ENCODE results near the gene MYNN.

The MYNN gene

GRCh38 chr3:169835533-169835932, 62.3 kb downstream of the MYNN start:
- no peak overlapping the region for H3K4me3 ChIP-seq (ENCODE audit: low read depth, low read length)
- no peak for TF ChIP-seq CTCF (IDR thresholded peaks at IDR 0.05; ENCODE audit: borderline replicate concordance, insufficient read depth, low read depth, low read length)

- TF ChIP-seq CTCF (IDR thresholded peaks at IDR 0.05; ENCODE audit: borderline replicate concordance, insufficient read depth, low read depth, low read length), result no peak
- H3K4me3 ChIP-seq (ENCODE audit: low read depth, low read length), result no peak overlapping the region
These were observed 63.1 kb downstream of the MYNN start for GRCh38 chr3:169836078-169836941.

GRCh38 chr3:169836942-169837275, 63.7 kb downstream of the MYNN start:
- TF ChIP-seq CTCF (IDR thresholded peaks at IDR 0.05; ENCODE audit: borderline replicate concordance, insufficient read depth, low read depth, low read length), result no peak
- H3K4me3 ChIP-seq (ENCODE audit: low read depth, low read length), result no peak overlapping the region

- no peak for TF ChIP-seq CTCF (IDR thresholded peaks at IDR 0.05; ENCODE audit: borderline replicate concordance, insufficient read depth, low read depth, low read length)
- no peak overlapping the region for H3K4me3 ChIP-seq (ENCODE audit: low read depth, low read length)
These were observed 65.4 kb downstream of the MYNN start for GRCh38 chr3:169838511-169839030.

All from GM12875 (cell line).